Body of pancreas (tissue), 4 donors: ENCODE measurements around the gene PARP1.

ENCODE experiments used
- CTCF ChIP-seq, 7 experiments: fragments of 450-650 bp in 4 of 7; fragments of 200-600 bp in 3 of 7; sonication (generic) in 3 of 7; IDR thresholded peaks; one replicate each; pipeline ENCODE4 v1.5.1; 2016 to 2019; ENCODE audit warnings: antibody characterized with exemption in 7 of 7
- POLR2A ChIP-seq, 3 donors: fragments of 450-650 bp; IDR thresholded peaks; one replicate each; pipeline ENCODE4 v1.6.1; 2016; ENCODE audit warnings: antibody characterized with exemption in 3 of 3, mild to moderate bottlenecking in 2 of 3

- no peak for TF ChIP-seq CTCF (IDR thresholded peaks at IDR 0.05)
- no peak for TF ChIP-seq POLR2A (IDR thresholded peaks at IDR 0.05)
Measured at GRCh38 chr1:226382030-226382429, 25.9 kb downstream of the PARP1 start.
